ENCODE data around the gene EIF5.

EIF5 gene

GRCh38 chr14:103311171-103311997 is 22.7 kb upstream of the EIF5 start:
- no peak for DNase-seq

GRCh38 chr14:103312006-103312635 is 21.9 kb upstream of the EIF5 start:
- no peak for DNase-seq

- DNase-seq: no peak
Observed at GRCh38 chr14:103313704-103314103, 20.3 kb upstream of the EIF5 start.

GRCh38 chr14:103314496-103315277 is 19.4 kb upstream of the EIF5 start:
- no peak for DNase-seq

GRCh38 chr14:103315351-103315911 is 18.6 kb upstream of the EIF5 start:
- DNase-seq: no peak

- no peak for DNase-seq
Observed at GRCh38 chr14:103315941-103316340, 18.1 kb upstream of the EIF5 start.

GRCh38 chr14:103316721-103317121 is 17.3 kb upstream of the EIF5 start:
- DNase-seq: no peak

GRCh38 chr14:103317251-103317650 is 16.8 kb upstream of the EIF5 start:
- no peak for DNase-seq

- no peak for DNase-seq
Observed at GRCh38 chr14:103317976-103318580, 16.0 kb upstream of the EIF5 start.

GRCh38 chr14:103318750-103319419 is 15.2 kb upstream of the EIF5 start:
- no peak for DNase-seq

- no peak for DNase-seq
Observed at GRCh38 chr14:103319422-103319821, 14.6 kb upstream of the EIF5 start.

- DNase-seq: no peak
Observed at GRCh38 chr14:103326078-103326477, 8.0 kb upstream of the EIF5 start.

GRCh38 chr14:103328941-103329340 is 5.1 kb upstream of the EIF5 start:
- no peak for DNase-seq

- no peak for DNase-seq
Observed at GRCh38 chr14:103329401-103330347, 4.4 kb upstream of the EIF5 start.

- DNase-seq: no peak
Observed at GRCh38 chr14:103330536-103330935, 3.5 kb upstream of the EIF5 start.

- no peak for DNase-seq
Observed at GRCh38 chr14:103332143-103332919, 1.7 kb upstream of the EIF5 start.

- DNase-seq: no peak
Observed at GRCh38 chr14:103334644-103335622, 896 bp downstream of the EIF5 start.

- no peak for DNase-seq
Observed at GRCh38 chr14:103336191-103336590, 2.2 kb downstream of the EIF5 start.

- no peak for DNase-seq
Observed at GRCh38 chr14:103337794-103338193, 3.8 kb downstream of the EIF5 start.

All from DMS 273 treated with DMSO at 0.1 percent for 48 hours (cell line).